Right ventricle myocardium superior (tissue), 1 donor: Measurements from ENCODE around the gene TRABD. TPM values are rescaled to one million over a fixed set of nuclear protein-coding genes. Genes with fewer than 3 reads are reported as not detected.

Experiments
- ATAC-seq: fragments of 200-7000 bp; cut with Tn5 transposase; one replicate; pipeline ENCODE4 v1.9.1; 2020; ENCODE audit warnings: mild to moderate bottlenecking; ENCODE audit not compliant: poor library complexity
- DNase-seq: peaks from one replicate; pipeline ENCODE4 v3.0.0-alpha.2; 2020
- intact Hi-C: fragments of 100-400 bp; cut with DNase I; formaldehyde crosslinking; loops from one replicate; pipeline ENCODE4 v1.11.2; 2022
- total RNA-seq: library from RNA; stranded (reverse); fragmentation: NEBNext Ultra II Directional; extraction: Animal tissue kit (Norgen Biotek cat#: 25700); gene quantifications from one replicate; pipeline ENCODE4 v1.2.1, GENCODE V29; 2021
- donor health status: DM: no; HTN: yes; CAD: no; lungs with severe emphysema.

TRABD gene
- total RNA-seq, 1 donor from 2014 or later: 22.0 TPM

GRCh38 chr22:50183141-50183971, 2.4 kb upstream of the TRABD start:
- ATAC-seq: no peak
- no peak for DNase-seq
- intact Hi-C loops: no loop called here

DNA sequence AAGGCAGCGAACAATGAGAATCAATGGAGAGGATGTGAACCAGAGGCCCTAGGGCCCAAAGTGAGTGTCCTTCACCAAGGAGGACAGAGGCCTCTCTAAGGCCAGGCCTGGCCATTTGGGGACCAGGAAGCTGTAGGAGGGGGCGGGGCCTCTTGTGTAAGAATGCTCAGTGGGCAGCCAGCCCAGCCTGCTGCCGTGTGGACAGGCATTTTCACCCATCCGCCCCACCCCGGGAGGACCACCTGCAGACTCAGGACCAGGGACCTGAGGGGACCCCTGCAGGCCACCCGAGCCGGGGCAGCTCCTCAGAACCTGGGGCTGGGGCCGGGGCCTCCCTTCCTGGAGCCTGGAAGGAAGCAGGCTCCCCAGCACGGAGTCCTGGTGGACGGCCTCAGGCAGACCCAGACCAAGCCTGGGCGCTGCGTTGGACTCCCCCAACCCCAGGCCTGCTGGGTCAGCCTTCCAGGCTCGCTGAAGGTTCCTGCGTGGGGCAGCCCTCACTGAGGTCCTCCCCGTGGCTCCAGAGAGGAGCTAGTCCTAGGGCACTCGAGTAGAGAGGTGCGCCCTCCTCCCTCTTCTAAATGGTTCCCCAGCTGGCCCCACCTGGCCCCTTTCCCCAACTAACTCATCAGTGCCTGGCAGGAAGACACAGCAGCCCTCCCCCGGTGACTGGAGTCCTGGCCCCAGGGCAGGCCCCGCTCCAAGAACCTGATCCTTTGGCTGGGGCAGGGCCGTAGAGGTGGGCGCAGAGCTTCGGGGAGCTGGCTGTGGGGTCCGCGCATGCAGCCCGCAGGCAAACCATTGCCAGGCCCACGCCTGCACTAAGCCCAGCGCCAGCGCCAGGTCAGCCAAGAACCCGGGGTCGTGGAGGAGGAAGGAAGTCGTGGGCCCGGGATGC, 1.5 kb upstream of the TRABD start:
- ATAC-seq (peak; percentile 59), DNase-seq (peak; percentile 90)
- intact Hi-C loops: no loop called here

DNA sequence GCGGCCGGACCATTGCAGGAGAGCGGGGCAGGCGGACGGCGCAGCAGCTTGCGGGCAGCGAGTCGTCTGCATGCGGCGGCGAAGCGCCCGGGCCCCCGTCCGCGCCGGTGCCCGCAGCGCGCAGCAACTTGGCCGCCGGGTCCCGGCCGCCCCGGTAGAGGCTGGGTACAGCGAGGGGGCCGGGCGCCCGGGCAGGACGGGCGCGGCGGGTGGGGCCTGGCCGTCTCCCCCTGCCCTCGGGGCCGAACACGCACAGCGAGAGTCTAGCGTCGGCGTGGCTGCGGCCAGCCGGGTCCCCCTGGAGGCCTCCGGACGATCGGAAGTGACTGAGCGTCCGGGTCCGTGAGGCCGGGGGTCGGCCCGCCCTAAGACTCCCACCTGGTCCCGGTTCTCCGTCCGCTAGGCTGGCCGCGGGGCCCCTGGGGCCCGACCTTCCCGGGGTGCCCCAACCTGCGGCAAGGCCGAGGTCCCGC, 775 bp upstream of the TRABD start:
- peak; percentile 47 for DNase-seq
- intact Hi-C loops: no loop called here
- no peak for ATAC-seq

DNA sequence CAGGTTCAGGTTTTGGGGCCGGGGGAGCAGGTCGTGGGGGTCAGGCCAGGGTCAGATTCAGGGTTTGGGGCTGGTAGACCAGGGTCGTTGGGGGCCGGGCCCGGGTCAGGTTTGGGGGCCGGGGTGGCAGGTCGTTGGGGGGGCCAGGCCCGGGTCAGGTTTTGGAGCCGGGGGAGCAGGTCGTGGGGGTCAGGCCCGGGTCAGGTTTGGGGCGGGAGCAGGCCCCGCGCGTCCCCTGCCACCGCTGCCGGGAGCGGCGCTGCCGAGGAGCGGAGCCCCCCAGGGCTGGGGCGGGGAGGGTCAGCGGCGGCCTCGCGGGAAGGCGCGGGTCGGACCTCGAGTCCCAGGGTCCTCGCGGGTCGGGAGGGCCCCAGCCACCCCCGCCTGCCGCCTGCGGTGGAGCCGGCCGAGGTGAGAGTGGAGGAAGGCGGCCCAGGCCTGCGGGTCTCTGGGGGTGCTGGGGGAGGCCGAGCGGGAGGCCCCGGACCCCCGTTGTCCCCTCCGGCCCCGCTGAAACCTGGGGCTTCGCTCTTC, 535 bp downstream of the TRABD start:
- intact Hi-C loops: no loop called here
- no peak for ATAC-seq
- DNase-seq: peak; percentile 56

- intact Hi-C loops: no loop called here
- ATAC-seq (no peak), DNase-seq (peak; percentile 47)
Observed at GRCh38 chr22:50186761-50187523, 1.2 kb downstream of the TRABD start.

DNA sequence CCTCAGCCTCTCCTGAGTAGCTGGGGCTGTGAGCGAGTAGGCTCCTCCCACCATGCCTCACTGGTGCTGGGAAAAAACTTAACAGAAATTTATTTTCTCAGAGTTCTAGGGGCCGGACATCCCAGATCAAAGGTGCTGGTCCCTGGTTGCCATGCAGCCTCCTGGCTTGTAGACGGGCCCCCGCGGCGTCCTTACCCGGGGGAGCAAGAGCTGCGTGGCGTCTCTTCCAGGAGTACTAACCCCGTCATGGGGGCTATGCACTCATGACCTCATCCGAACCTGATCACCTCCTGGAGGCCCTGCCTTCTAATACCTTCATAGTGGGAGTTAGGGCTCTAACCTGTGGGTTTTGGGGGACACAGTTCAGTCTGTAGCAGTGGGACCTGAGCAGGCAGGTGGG, 2.6 kb downstream of the TRABD start:
- ATAC-seq: no peak
- intact Hi-C loops: no loop called here
- DNase-seq: no peak

GRCh38 chr22:50189184-50189848, 3.6 kb downstream of the TRABD start:
- intact Hi-C loops: no loop called here
- ATAC-seq (no peak), DNase-seq (peak; percentile 62)

DNA sequence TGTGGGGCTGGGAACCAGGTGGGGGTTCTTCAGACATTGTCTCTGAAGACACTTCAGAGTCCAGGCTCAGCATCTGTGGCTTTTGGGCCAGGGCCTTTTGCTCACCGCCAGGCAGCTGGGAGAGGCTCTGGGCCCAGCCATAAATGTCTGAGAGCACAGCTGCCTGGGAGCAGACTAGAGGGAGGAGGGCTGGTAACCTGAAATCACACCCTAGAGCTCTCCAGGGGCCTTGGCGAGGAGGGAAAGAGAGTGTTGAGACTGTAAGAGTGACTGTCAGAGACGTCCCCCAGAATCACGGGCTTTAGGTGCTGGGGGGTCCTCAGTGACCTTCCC, 4.1 kb downstream of the TRABD start:
- ATAC-seq (peak; percentile 41), DNase-seq (peak; percentile 44)
- intact Hi-C loops: no loop called here

DNA sequence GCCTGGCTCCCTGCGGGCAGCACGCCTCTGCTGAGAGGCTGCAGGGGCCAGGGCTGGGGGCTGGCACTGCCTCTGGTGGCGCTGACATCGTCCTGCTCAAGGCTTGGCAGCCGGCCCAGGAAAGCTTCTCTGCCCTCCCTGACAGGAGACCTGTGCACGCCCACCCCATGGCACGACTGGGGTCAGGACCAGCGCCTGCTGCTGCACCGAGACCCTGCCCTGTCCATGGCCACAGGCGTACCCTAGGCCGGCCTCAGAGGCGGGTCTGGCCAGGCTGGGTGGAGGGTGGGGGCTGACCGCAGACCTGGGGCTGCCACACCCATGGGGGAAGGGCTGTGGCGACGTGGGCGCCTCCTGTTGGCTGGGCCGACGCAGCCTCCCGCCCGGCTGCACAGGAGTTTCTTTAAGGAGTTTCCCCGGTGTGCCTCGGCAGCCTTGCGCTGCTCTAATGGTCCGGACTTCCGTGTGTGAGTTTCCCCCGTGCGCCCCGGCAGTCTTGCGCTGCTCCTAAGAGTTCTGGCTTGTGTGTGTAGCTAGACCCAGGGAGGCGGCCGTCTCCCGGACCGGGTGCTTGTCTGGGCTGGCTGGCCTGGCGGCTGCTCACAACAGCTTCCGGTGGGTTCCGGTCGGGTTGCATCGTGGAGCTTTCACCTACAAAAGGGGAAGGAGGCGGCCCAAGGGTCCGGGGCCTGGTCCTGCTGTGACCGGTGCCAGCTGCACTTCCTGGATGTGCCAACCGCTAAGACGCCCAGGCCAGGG, 4.6 kb downstream of the TRABD start:
- peak; percentile 89 for DNase-seq
- intact Hi-C loops: no loop called here
- ATAC-seq: peak; percentile 69

DNA sequence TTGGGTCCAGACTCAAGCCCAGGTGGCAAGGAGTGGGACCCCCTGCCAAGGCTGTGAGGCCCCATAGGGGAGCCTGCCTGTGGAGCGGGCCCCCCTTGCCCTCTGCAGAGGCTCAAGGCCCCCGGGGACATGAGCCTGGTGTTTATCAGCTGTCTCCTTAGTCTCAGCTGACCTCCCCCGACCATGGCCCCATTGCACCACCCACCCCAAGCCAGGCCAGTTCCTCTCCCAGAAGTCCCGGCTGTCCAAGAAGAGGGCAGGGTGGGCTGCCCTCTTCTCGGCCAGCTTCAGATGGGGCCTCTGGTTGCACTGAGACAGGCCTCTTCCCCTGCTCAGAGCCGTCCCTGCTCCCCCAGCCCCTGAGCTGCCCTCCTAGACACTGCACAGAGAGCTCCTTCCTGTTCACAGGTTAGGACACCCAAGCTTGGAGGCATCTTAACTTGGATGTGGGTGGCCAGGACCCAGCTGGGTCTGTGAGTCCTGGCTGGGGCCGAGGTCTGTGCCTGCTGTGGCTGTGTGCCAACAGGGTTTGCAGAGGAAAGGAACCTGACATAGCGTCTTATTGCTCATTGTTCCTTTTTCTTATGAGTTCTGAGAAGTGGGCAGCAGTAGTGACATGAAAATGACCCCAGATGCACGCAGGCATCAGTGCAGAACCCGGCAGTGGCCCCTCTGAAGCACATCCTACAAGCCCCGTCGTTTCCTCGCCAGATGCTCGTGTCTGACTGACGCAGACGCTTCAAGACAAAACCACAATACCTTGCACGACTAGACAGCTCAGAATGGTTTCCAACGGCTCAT, 5.4 kb downstream of the TRABD start:
- ATAC-seq: no peak
- peak; percentile 72 for DNase-seq
- intact Hi-C loops: no loop called here

DNA sequence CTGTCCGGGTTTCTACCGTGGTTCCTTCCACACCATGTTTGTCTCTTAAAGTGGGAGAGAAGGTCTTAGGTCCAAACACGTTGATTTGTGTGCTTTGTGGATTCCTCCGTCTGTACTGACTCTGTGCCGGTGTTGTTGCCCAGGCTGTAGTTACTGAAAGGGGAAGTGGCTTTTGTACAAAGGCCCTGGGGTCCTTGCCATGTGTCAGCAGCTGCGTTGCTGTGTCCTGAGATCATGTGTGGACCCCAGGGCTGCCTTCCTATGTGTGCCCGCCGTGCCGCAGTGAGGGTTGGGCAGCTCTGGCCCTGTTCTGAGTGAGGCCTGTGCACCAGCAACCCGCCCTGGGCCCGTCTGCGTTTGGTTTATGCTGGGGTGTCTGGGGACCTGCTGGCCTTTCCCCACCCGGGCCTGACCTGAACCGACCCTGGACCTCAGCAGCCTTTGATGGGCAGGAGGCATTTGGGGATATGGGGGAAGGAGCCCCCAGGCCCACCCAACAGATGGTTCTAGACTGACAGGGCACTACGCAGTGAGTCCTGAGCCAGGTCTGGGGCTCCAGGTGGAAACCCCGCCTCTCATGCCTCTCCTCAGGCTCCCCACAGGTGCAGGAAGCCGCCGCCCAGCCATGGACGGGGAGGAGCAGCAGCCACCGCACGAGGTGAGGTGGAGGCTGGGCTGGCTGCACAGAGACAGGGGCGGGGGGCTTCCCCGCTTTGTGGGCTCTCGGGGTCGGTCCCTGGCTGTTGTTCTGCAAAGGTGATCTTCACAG, 6.9 kb downstream of the TRABD start:
- ATAC-seq: no peak
- no peak for DNase-seq
- intact Hi-C loops: no loop called here

DNA sequence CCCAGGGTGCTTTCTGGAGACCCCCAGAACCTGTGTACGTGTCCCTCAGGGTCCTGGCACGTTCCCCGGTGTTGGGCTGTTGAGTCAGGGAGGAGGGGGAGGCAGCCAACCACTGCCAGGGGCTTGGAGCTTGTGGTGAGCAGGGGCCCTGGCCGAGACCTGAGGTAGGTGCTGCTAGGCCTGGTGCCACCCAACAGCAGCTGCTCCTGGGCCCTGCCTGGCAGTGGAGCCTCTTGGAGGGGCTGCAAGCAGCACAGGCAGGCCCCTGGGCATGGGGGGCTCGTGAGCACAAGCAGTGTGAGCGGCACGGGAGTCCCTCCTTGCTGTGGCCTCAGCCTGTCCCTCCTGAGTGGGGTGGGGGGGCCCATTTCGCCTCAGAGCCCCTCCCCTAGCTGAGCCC, 7.9 kb downstream of the TRABD start:
- intact Hi-C loops: no loop called here
- DNase-seq (no peak), ATAC-seq (no peak)

- intact Hi-C loops: no loop called here
- ATAC-seq (no peak), DNase-seq (no peak)
Observed at GRCh38 chr22:50194037-50194805, 8.5 kb downstream of the TRABD start.

DNA sequence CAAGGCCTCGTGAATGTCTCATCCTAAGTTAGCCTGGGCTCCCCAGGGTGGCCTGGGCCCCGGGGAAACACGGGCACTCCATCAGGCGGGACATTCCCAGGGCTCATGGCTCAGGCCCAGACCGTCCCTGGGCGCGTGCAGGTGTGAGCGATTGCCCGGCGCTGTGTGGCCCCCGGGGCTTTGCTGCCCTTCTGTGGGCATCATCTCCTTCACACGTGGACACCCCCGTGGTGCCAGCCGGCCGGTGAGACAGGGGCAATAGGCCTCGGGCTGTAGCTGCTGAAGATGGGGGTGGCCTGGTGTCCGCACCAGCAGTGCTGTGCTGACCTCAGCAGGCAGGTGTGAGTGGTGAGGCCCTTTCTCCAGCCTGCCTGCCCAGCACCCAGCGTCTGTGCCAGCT, 10.5 kb downstream of the TRABD start:
- no peak for ATAC-seq
- intact Hi-C loops: no loop called here
- DNase-seq: no peak

DNA sequence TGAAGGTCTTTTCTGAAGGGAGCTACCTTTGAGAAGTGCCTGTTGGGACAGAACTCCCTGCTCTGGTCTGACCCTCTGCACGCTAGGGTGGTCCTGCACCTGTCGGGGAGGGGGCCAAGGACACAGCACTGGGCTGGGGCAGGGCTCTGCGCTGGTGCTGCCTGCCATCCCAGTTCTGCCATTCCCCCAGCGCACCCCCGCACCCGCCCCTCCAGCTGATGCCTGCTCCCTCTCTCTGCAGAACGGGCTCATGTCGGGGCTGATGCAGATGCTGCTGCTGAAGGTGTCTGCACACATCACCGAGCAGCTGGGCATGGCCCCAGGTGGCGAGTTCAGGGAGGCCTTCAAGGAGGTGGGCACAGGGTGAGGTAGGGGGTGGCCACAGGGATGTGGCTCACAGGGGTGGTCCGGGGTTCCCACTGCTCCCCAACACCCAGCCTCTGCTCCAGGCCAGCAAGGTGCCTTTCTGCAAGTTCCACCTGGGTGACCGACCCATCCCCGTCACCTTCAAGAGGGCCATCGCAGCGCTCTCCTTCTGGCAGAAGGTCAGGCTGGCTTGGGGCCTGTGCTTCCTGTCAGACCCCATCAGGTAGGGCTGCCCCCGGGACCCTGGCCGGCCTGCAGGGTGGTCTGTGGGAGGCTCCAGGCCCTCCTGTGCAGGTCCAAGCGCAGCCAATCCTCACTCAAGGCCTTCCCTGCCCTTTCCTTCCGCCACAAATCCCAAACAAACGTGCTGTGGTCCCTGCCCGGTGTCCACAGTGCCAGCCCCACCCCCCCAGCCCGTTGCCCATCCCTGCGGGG, 11.5 kb downstream of the TRABD start:
- DNase-seq: no peak
- no peak for ATAC-seq
- intact Hi-C loops: no loop called here
